Activated CD8-positive, alpha-beta memory T cell treated with anti-CD3 and anti-CD28 coated beads, Interleukin-2, amount 50 U/mL, for 48 hours (primary cell): ENCODE results near the gene SPIB.
"Not testable (repeated sequence)": the region's sequence is repeated elsewhere in the genome, so short reads cannot be mapped to it uniquely, and the experiment has no call there.

Source experiments
- DNase-seq: peaks from one replicate; pipeline ENCODE4 v3.0.0-alpha.2; 2020

SPIB gene

GRCh38 chr19:50420127-50420526 is 1.4 kb downstream of the SPIB start:
- no peak for DNase-seq

- no peak for DNase-seq
Measured at GRCh38 chr19:50420808-50421207, 2.1 kb downstream of the SPIB start.

- no peak for DNase-seq
Measured at GRCh38 chr19:50422397-50423278, 3.9 kb downstream of the SPIB start.

GRCh38 chr19:50423279-50424113 is 4.8 kb downstream of the SPIB start:
- no peak for DNase-seq

- DNase-seq: no peak
Measured at GRCh38 chr19:50425581-50425980, 6.8 kb downstream of the SPIB start.

- no peak for DNase-seq
Measured at GRCh38 chr19:50427318-50427925, 8.7 kb downstream of the SPIB start.

GRCh38 chr19:50427997-50428425 is 9.3 kb downstream of the SPIB start:
- no peak for DNase-seq

GRCh38 chr19:50428772-50429463 is 10.2 kb downstream of the SPIB start:
- DNase-seq: no peak

GRCh38 chr19:50430888-50431342 is 12.2 kb downstream of the SPIB start:
- no peak for DNase-seq

GRCh38 chr19:50431343-50432220 is 12.8 kb downstream of the SPIB start:
- DNase-seq: peak; percentile 98

GRCh38 chr19:50432221-50433028 is 13.7 kb downstream of the SPIB start, which contains the start of gene MYBPC2:
MYBPC2 (plus strand) TSS chr19:50432892; CDS start chr19:50432954, 62 bp downstream.
- DNase-seq: no peak

GRCh38 chr19:50433201-50434180 is 14.8 kb downstream of the SPIB start:
- no peak for DNase-seq

- DNase-seq: no peak
Measured at GRCh38 chr19:50434525-50434924, 15.8 kb downstream of the SPIB start.

- no peak for DNase-seq
Measured at GRCh38 chr19:50435221-50435620, 16.5 kb downstream of the SPIB start.

GRCh38 chr19:50435627-50436026 is 16.9 kb downstream of the SPIB start:
- DNase-seq: no peak

- no peak for DNase-seq
Measured at GRCh38 chr19:50437862-50438449, 19.2 kb downstream of the SPIB start.

GRCh38 chr19:50439130-50439529 is 20.4 kb downstream of the SPIB start:
- DNase-seq: not testable (repeated sequence)

- no peak for DNase-seq
Measured at GRCh38 chr19:50444059-50444458, 25.3 kb downstream of the SPIB start.

GRCh38 chr19:50447053-50447452 is 28.3 kb downstream of the SPIB start:
- no peak for DNase-seq
